Tibial nerve (tissue), 4 donors: Measurements from ENCODE around the gene FANCE. TPM values are rescaled to one million over a fixed set of nuclear protein-coding genes. Genes with fewer than 3 reads are reported as not detected.

Experiments used
- DNase-seq, 2 donors: peaks; one replicate each; pipeline ENCODE4 v3.0.0-alpha.2; 2019; ENCODE audit warnings: low spot score in 2 of 2
- H3K27ac ChIP-seq, 4 donors: fragments of 200-600 bp; sonication (generic) in 3 of 4; one replicate each; pipeline ENCODE4 v1.5.1; 2017 to 2019; ENCODE audit warnings: mild to moderate bottlenecking in 1 of 4
- H3K27me3 ChIP-seq, 2 donors: fragments of 200-600 bp; sonication (generic) in 1 of 2; one replicate each; pipeline versions ENCODE4 v1.5.1 to v1.6.0; 2017 to 2019
- H3K36me3 ChIP-seq, 3 donors: fragments of 200-600 bp; sonication (generic); one replicate each; pipeline ENCODE4 v1.5.1; 2018 to 2019
- H3K4me1 ChIP-seq, 4 donors: fragments of 200-600 bp; sonication (generic) in 3 of 4; one replicate each; pipeline ENCODE4 v1.5.1; 2017 to 2019
- H3K4me3 ChIP-seq, 4 donors: fragments of 200-600 bp; sonication (generic) in 3 of 4; one replicate each; pipeline ENCODE4 v1.5.1; 2017 to 2019; ENCODE audit warnings: mild to moderate bottlenecking in 1 of 4, moderate library complexity in 1 of 4
- H3K9me3 ChIP-seq, 4 donors: fragments of 200-600 bp; sonication (generic) in 3 of 4; one replicate each; pipeline ENCODE4 v1.5.1; 2017 to 2019
- CTCF ChIP-seq, 5 experiments: fragments of 200-600 bp in 3 of 5; fragments of 450-650 bp in 2 of 5; sonication (generic) in 3 of 5; IDR thresholded peaks; one replicate each; pipeline ENCODE4 v1.5.1; 2016 to 2019; ENCODE audit warnings: antibody characterized with exemption in 5 of 5, mild to moderate bottlenecking in 3 of 5, moderate library complexity in 2 of 5
- EP300 ChIP-seq, 2 donors: sonication (generic); formaldehyde crosslinking; IDR thresholded peaks; one replicate each; pipeline ENCODE4 v1.6.1; 2017; ENCODE audit warnings: antibody characterized with exemption in 2 of 2, mild to moderate bottlenecking in 1 of 2
- POLR2A ChIP-seq, 2 donors: fragments of 450-650 bp; IDR thresholded peaks; one replicate each; pipeline ENCODE4 v1.6.1; 2017; ENCODE audit warnings: antibody characterized with exemption in 2 of 2, mild to moderate bottlenecking in 2 of 2, moderate library complexity in 2 of 2
- WGBS, 2 donors: methylation state at CpG; one replicate each; pipeline ENCODE4 v1.1.5; 2018; 5-methylcytosine and 5-hydroxymethylcytosine counted together
- total RNA-seq, 4 donors: library from RNA; depleted of rRNA; stranded (reverse); fragments of >200 nt; gene quantifications; one replicate each; pipeline ENCODE4 v1.1.0, GENCODE V29; 2016

Gene FANCE
- total RNA-seq, 4 donors from 2014 or later = 8.1 to 9.6 (median 8.4) TPM

DNA sequence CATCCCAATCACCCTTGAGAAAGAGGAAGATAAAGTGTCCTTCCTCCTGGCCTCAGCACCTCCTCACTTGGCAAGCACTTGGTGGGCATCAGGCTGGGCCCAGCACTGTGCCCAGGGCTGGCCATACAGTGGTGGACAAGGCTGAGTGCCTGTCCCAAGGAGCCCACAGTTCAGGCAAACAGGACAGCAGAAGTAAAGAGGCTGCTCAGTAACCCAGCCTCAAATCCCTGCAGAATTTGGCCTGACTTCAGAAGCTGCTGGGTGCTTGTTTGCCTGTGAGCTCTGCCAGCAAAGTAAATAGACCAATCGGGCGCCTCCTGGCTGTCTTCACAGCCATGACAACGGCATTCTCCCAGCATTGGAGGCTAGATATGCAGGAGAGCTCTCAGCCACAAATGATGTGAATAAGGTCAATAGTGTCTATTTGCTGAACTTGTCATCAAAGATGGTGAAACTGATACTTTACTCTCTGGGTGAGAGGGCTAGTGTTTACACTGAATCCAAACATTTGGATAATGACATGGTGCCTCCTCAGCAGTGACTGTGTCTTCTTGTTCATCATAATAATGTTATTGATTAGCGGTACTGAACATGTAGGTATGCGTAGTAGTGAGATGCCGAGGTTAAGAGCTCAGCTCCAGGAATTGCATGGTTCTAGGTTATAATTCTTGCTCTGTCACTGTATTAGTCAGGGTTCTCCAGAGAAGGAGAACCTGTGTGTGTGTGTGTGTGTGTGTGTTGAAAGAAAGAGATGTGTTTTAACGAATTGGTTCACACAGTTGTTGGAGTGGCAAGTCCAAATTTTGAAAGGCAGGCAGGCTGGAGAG, 36.9 kb upstream of the FANCE start:
- Histone ChIP-seq H3K27ac (no peak overlapping the region), H3K4me3 (no peak overlapping the region), H3K27me3 (no peaks in the 10 kb centered on the region), H3K9me3 (no peaks in the 10 kb centered on the region), H3K36me3 (peaks cover 0 to 72% (median 0%) of the 10 kb centered on the region in 3 donors), H3K4me1 (peaks cover 0 to 26% (median 4%) of the 10 kb centered on the region in 4 donors)
- peak; percentile 36 to 61 for DNase-seq
- peak in 1 of 2 donors; percentile 20 for TF ChIP-seq EP300 (IDR thresholded peaks at IDR 0.05)
- TF ChIP-seq CTCF (IDR thresholded peaks at IDR 0.05) = peak; percentile 32 to 59 (median 37)
- no peak for TF ChIP-seq POLR2A (IDR thresholded peaks at IDR 0.05)
- WGBS, 2 donors = 49 to 54% methylated on average over 7 of the region's 7 CpGs

DNA sequence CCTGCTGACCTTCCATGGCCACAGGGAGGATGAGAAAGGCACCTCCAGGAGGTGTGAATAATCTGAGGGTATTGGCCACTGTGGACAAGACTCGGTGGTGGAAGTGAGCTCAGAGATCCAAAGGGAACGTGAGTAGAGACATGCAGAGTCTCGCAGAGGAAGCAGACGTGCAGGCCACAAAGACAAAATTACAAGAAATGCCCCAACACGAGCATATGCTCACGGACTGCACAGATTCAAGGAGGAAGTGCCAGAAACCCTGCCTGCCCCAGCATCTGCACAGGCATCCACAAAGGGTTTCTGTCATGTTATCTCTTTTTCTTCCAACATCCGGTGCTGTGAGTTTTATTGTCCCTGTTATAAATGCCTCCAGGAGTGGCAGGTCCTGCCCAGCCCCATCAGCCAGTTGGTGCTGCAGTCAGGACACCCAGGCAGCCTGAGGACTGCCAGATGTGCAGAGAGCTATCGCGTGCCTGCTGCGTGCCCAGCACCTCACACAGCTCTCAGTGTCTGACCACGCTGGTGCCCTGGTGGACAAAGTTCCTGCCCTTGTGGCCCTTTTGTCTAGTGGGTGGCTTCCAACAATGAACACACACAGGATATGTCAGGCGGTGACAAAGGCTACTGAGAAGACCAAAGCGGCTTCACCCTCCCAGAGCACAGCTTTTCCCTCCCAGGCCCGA, 34.0 kb upstream of the FANCE start:
- no peaks in the 10 kb centered on the region for H3K9me3 ChIP-seq
- WGBS, 2 donors = 71% methylated on average over 9 to 14 of the region's 14 CpGs
- peaks cover 0 to 64% (median 6%) of the 10 kb centered on the region in 3 donors for H3K36me3 ChIP-seq
- no peaks in the 10 kb centered on the region for H3K27me3 ChIP-seq
- TF ChIP-seq EP300 (IDR thresholded peaks at IDR 0.05) (no peak), POLR2A (IDR thresholded peaks at IDR 0.05) (no peak), CTCF (IDR thresholded peaks at IDR 0.05) (no peak)
- H3K4me3 ChIP-seq = no peak overlapping the region
- DNase-seq = no peak
- peak overlapping the region in 1 of 4 donors; percentile 2 for H3K27ac ChIP-seq
- H3K4me1 ChIP-seq = peaks cover 0 to 26% (median 4%) of the 10 kb centered on the region in 4 donors

DNA sequence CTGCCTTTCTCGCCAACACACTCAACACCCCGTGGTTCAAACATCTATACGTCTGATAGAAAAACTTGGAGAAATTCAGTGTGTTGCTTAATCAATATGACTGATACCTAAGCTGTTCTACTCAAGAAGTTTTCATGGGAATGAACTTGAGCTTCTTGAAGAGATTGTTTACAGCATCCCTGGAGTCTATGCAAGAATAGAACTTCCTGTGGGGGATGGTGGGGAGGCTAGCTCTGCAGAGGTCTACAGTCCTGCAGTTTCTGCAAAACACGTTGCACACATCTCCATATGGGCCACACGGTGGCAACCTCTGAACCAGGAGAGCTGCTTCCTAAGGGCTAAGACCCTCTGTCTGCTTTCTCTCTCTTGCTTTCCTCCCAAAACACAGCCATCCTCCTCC, 32.7 kb upstream of the FANCE start:
- Histone ChIP-seq H3K4me1 (peaks cover 0 to 25% (median 4%) of the 10 kb centered on the region in 4 donors), H3K9me3 (no peaks in the 10 kb centered on the region), H3K27ac (no peak overlapping the region), H3K36me3 (peaks cover 0 to 66% (median 14%) of the 10 kb centered on the region in 3 donors), H3K27me3 (no peaks in the 10 kb centered on the region), H3K4me3 (no peak overlapping the region)
- no peak for TF ChIP-seq EP300 (IDR thresholded peaks at IDR 0.05)
- no peak for TF ChIP-seq CTCF (IDR thresholded peaks at IDR 0.05)
- TF ChIP-seq POLR2A (IDR thresholded peaks at IDR 0.05) = no peak
- 57 to 66% methylated on average over 5 of the region's 5 CpGs for WGBS, 2 donors
- no peak for DNase-seq

GRCh38 chr6:35419961-35420360, 32.2 kb upstream of the FANCE start:
- no peaks in the 10 kb centered on the region for H3K9me3 ChIP-seq
- DNase-seq = no peak
- H3K4me3 ChIP-seq = no peak overlapping the region
- peaks cover 0 to 25% (median 4%) of the 10 kb centered on the region in 4 donors for H3K4me1 ChIP-seq
- H3K27me3 ChIP-seq = no peaks in the 10 kb centered on the region
- WGBS, 2 donors = 96% methylated on average over 12 to 14 of the region's 14 CpGs
- H3K27ac ChIP-seq = no peak overlapping the region
- no peak for TF ChIP-seq CTCF (IDR thresholded peaks at IDR 0.05)
- TF ChIP-seq EP300 (IDR thresholded peaks at IDR 0.05) = no peak
- no peak for TF ChIP-seq POLR2A (IDR thresholded peaks at IDR 0.05)
- H3K36me3 ChIP-seq = peaks cover 0 to 66% (median 18%) of the 10 kb centered on the region in 3 donors

- H3K36me3 ChIP-seq = peaks cover 0 to 79% (median 18%) of the 10 kb centered on the region in 3 donors
- H3K4me3 ChIP-seq = no peak overlapping the region
- DNase-seq = no peak
- peaks cover 0 to 22% (median 5%) of the 10 kb centered on the region in 4 donors for H3K4me1 ChIP-seq
- peaks cover 0 to 21% (median 3%) of the 10 kb centered on the region in 4 donors for H3K9me3 ChIP-seq
- peak overlapping the region in 2 of 4 donors; percentile 58 to 68 for H3K27ac ChIP-seq
- no peaks in the 10 kb centered on the region for H3K27me3 ChIP-seq
- TF ChIP-seq POLR2A (IDR thresholded peaks at IDR 0.05) = no peak
- TF ChIP-seq CTCF (IDR thresholded peaks at IDR 0.05) = no peak
- TF ChIP-seq EP300 (IDR thresholded peaks at IDR 0.05) = no peak
- 40 to 67% methylated on average over 3 of the region's 3 CpGs for WGBS, 2 donors
These were observed 26.9 kb upstream of the FANCE start for GRCh38 chr6:35425284-35425683.
